OCI-LY3 (cell line): ENCODE results near the gene VPS4B.

Experiments
- H2AFZ ChIP-seq: fragments of 200-600, 300-600 bp; shearing (Covaris generic); 2 replicates; pipeline ENCODE4 v1.6.0; 2014; ENCODE audit warnings: antibody characterized with exemption, low read depth, low read length
- H3K27ac ChIP-seq: fragments of 200-600, 300-600 bp; sonication (generic); 2 replicates; pipeline ENCODE4 v1.5.1; 2014; ENCODE audit warnings: mild to moderate bottlenecking, low read length, moderate library complexity, mixed read lengths
- H3K27me3 ChIP-seq: fragments of 200-600, 300-600 bp; sonication (generic); 2 replicates; pipeline ENCODE4 v1.6.1; 2014; ENCODE audit warnings: low read depth, low read length, mixed read lengths
- H3K36me3 ChIP-seq: fragments of 200-600, 300-600 bp; sonication (generic); replicated peaks from 2 replicates; pipeline ENCODE3; 2014; ENCODE audit warnings: low read depth, low read length, mixed read lengths
- H3K4me1 ChIP-seq: fragments of 300-600, 200-600 bp; sonication (generic); 2 replicates; pipeline ENCODE4 v1.6.1; 2014; ENCODE audit warnings: low read length, mixed read lengths
- H3K4me2 ChIP-seq: fragments of 200-600, 300-600 bp; sonication (generic); 2 replicates; pipeline ENCODE4 v1.6.1; 2014; ENCODE audit warnings: low read length, mixed read lengths
- H3K4me3 ChIP-seq: fragments of 300-600, 200-600 bp; sonication (generic); 2 replicates; pipeline ENCODE4 v1.5.1; 2014; ENCODE audit warnings: antibody characterized with exemption, mild to moderate bottlenecking, low read length, moderate library complexity
- H3K79me2 ChIP-seq: fragments of 300-600, 200-600 bp; shearing (Covaris generic); 2 replicates; pipeline ENCODE4 v1.6.1; 2014; ENCODE audit warnings: mild to moderate bottlenecking, low read length, mixed read lengths
- H3K9ac ChIP-seq: fragments of 300-600, 200-600 bp; shearing (Covaris generic); 2 replicates; pipeline ENCODE4 v1.6.0; 2014; ENCODE audit warnings: mild to moderate bottlenecking, low read length, moderate library complexity
- H3K9me3 ChIP-seq: fragments of 200-600, 300-600 bp; shearing (Covaris generic); 2 replicates; pipeline ENCODE4 v1.6.1; 2014; ENCODE audit warnings: low read length, mixed read lengths; ENCODE audit not compliant: insufficient read depth
- H4K20me1 ChIP-seq: fragments of 200-600, 300-600 bp; sonication (generic); 2 replicates; pipeline ENCODE4 v1.6.1; 2016; ENCODE audit warnings: low read length, mixed read lengths; ENCODE audit not compliant: insufficient read depth
- EZH2phosphoT487 ChIP-seq: fragments of 200-600 bp; shearing (Covaris generic); IDR thresholded peaks from 2 replicates; pipeline ENCODE4 v1.6.1; 2018; ENCODE audit warnings: antibody characterized with exemption, mixed run types, low read depth
- TF ChIP-seq, protein P1 (sequence below): fragments of 200-600, 300-600 bp; sonication (generic); IDR thresholded peaks from 2 replicates; pipeline ENCODE4 v1.5.1; 2014; ENCODE audit warnings: antibody characterized with exemption, low read length, low read depth

Gene VPS4B

DNA sequence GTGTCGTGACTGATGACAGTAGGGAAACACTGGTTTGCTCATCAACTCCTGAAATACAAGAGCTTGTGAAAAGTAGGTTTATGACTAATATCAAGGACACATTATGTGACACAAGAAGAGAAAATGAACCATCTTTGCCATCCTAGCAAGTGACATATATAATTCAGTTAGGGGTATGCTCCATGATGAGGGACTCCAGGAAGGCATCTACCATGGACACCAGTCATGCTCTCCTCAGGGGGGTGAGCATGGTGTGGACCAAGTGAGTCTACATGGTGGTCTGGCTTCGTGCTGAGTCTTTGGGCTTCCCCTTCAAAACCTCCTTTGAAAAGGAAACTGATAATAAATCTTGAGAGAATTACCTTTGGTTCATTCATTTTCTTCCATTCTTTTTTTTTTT is 42.8 kb upstream of the VPS4B start:
- peaks cover 8% of the 10 kb centered on the region for H3K27me3 ChIP-seq
- no peak overlapping the region for H3K4me2 ChIP-seq
- TF ChIP-seq, protein P1, sequence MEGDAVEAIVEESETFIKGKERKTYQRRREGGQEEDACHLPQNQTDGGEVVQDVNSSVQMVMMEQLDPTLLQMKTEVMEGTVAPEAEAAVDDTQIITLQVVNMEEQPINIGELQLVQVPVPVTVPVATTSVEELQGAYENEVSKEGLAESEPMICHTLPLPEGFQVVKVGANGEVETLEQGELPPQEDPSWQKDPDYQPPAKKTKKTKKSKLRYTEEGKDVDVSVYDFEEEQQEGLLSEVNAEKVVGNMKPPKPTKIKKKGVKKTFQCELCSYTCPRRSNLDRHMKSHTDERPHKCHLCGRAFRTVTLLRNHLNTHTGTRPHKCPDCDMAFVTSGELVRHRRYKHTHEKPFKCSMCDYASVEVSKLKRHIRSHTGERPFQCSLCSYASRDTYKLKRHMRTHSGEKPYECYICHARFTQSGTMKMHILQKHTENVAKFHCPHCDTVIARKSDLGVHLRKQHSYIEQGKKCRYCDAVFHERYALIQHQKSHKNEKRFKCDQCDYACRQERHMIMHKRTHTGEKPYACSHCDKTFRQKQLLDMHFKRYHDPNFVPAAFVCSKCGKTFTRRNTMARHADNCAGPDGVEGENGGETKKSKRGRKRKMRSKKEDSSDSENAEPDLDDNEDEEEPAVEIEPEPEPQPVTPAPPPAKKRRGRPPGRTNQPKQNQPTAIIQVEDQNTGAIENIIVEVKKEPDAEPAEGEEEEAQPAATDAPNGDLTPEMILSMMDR = no peak
- TF ChIP-seq EZH2phosphoT487 = no peak
- no peaks in the 10 kb centered on the region for H3K36me3 ChIP-seq
- H3K4me1 ChIP-seq = no peaks in the 10 kb centered on the region
- H3K4me3 ChIP-seq = no peak overlapping the region
- H2AFZ ChIP-seq = no peak overlapping the region
- no peaks in the 10 kb centered on the region for H3K79me2 ChIP-seq
- H3K9me3 ChIP-seq = no peaks in the 10 kb centered on the region
- no peaks in the 10 kb centered on the region for H4K20me1 ChIP-seq
- H3K27ac ChIP-seq = no peak overlapping the region
- no peak overlapping the region for H3K9ac ChIP-seq

DNA sequence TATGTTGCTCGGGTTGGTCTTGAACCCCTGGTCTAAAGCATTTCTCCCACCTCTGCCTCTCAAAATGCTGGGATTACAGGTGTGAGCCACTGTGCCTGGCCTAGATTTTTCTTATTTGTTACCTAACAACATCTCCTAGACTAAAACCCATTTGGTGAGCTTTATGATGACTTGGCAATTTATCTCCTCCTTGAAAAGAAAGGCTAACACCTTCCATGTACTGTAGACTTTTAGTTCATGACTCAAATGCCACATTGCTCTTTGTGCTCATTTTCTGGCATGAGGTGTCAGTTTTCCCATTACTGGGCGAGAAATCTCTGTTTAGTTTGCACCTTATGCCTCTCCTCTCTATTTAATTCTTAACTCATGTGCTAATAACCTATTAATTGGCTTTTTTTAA is 42.2 kb upstream of the VPS4B start:
- no peak overlapping the region for H2AFZ ChIP-seq
- H3K4me1 ChIP-seq = no peaks in the 10 kb centered on the region
- H3K4me3 ChIP-seq = no peak overlapping the region
- H3K36me3 ChIP-seq = no peaks in the 10 kb centered on the region
- no peaks in the 10 kb centered on the region for H3K79me2 ChIP-seq
- no peaks in the 10 kb centered on the region for H3K9me3 ChIP-seq
- no peak overlapping the region for H3K9ac ChIP-seq
- peaks cover 8% of the 10 kb centered on the region for H3K27me3 ChIP-seq
- no peak overlapping the region for H3K27ac ChIP-seq
- H4K20me1 ChIP-seq = no peaks in the 10 kb centered on the region
- TF ChIP-seq EZH2phosphoT487 = no peak
- TF ChIP-seq, protein P1 = no peak
- no peak overlapping the region for H3K4me2 ChIP-seq

DNA sequence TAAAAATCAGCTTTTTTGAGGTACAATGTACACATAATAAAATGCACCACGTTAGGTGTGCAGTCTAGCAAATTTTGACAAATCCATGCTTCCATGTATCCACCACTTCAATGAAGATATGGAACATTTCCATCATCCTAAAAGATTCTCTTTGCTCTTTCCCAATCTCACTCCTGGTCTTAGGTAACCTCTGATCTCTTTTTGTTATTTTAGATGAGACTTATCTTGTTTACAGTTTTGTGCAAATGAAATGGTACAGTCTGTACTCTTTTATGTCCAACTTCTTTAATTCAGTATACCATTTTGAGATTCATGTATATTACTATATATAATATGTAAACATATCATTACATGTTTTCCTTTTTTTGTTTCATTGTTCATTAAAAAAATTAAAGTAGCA is 38.1 kb upstream of the VPS4B start:
- Histone ChIP-seq H3K4me2 (no peak overlapping the region), H2AFZ (no peak overlapping the region), H3K9ac (no peak overlapping the region), H3K4me3 (no peak overlapping the region), H4K20me1 (no peaks in the 10 kb centered on the region), H3K79me2 (no peaks in the 10 kb centered on the region), H3K36me3 (no peaks in the 10 kb centered on the region), H3K27ac (no peak overlapping the region), H3K4me1 (no peaks in the 10 kb centered on the region), H3K9me3 (no peaks in the 10 kb centered on the region), H3K27me3 (peaks cover 8% of the 10 kb centered on the region)
- no peak for TF ChIP-seq EZH2phosphoT487
- TF ChIP-seq, protein P1 = no peak

DNA sequence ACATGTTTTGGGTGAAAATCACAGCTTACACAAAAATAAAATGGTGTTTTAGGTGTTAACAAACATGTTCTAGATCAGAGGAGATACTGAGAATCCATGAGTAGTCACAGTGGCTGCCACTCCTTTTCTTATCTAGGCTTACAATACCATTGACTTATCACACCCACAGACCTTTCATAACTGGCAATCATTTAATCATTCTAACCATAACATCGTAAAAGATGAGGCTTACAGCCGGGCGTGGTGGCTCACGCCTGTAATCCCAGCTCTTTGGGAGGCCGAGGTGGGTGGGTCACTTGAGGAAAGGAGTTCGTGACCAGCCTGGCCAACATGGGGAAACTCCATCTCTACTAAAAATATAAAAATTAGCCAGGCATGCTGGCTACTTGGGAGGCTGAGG is 35.7 kb upstream of the VPS4B start:
- H3K36me3 ChIP-seq = no peaks in the 10 kb centered on the region
- H3K9me3 ChIP-seq = no peaks in the 10 kb centered on the region
- H3K79me2 ChIP-seq = no peaks in the 10 kb centered on the region
- no peak overlapping the region for H3K9ac ChIP-seq
- no peak overlapping the region for H3K4me3 ChIP-seq
- no peaks in the 10 kb centered on the region for H3K27me3 ChIP-seq
- no peak overlapping the region for H3K27ac ChIP-seq
- no peaks in the 10 kb centered on the region for H4K20me1 ChIP-seq
- no peak overlapping the region for H2AFZ ChIP-seq
- no peaks in the 10 kb centered on the region for H3K4me1 ChIP-seq
- no peak for TF ChIP-seq EZH2phosphoT487
- TF ChIP-seq, protein P1 = no peak
- H3K4me2 ChIP-seq = no peak overlapping the region
